GM19238 (cell line): Measurements from ENCODE around the gene ALG5.
A peak's percentile ranks its signal among the peaks of the same experiment; 100 is the strongest.

ENCODE experiments used
- DNase-seq: peaks from one replicate; pipeline ENCODE4 v3.0.0; 2011; ENCODE audit warnings: low spot score; ENCODE audit not compliant: insufficient read length

The ALG5 gene

GRCh38 chr13:36979361-36980050 lies 19.6 kb downstream of the ALG5 start:
- no peak for DNase-seq

GRCh38 chr13:36975172-36975571 lies 24.0 kb downstream of the ALG5 start:
- DNase-seq = no peak

- no peak for DNase-seq
Measured at GRCh38 chr13:36973621-36974295, 25.4 kb downstream of the ALG5 start.

- no peak for DNase-seq
Measured at GRCh38 chr13:36973009-36973408, 26.1 kb downstream of the ALG5 start.

GRCh38 chr13:36966404-36966803 lies 32.7 kb downstream of the ALG5 start:
- no peak for DNase-seq

GRCh38 chr13:36965767-36966166 lies 33.4 kb downstream of the ALG5 start:
- no peak for DNase-seq

GRCh38 chr13:36959456-36960116 lies 39.6 kb downstream of the ALG5 start:
- DNase-seq = no peak

- no peak for DNase-seq
Measured at GRCh38 chr13:36954542-36954941, 44.6 kb downstream of the ALG5 start.

GRCh38 chr13:36950920-36951319 lies 48.2 kb downstream of the ALG5 start:
- DNase-seq = no peak

- DNase-seq = no peak
Measured at GRCh38 chr13:36950330-36950729, 48.8 kb downstream of the ALG5 start.

- DNase-seq = no peak
Measured at GRCh38 chr13:36945078-36945477, 54.1 kb downstream of the ALG5 start.

- DNase-seq = no peak
Measured at GRCh38 chr13:36925603-36926002, 73.5 kb downstream of the ALG5 start.

GRCh38 chr13:36924001-36924400 lies 75.1 kb downstream of the ALG5 start:
- no peak for DNase-seq

GRCh38 chr13:36921631-36922301 lies 77.4 kb downstream of the ALG5 start:
- DNase-seq = no peak

- no peak for DNase-seq
Measured at GRCh38 chr13:36920616-36921185, 78.4 kb downstream of the ALG5 start.

GRCh38 chr13:36919833-36920615 lies 79.1 kb downstream of the ALG5 start, which contains the start of gene SMAD9:
Gene SMAD9, minus strand, starts transcription at chr13:36920238. Its CDS starts 40,549 bp downstream, at chr13:36879689.
- DNase-seq = peak; percentile 29

- no peak for DNase-seq
Measured at GRCh38 chr13:36919171-36919832, 79.8 kb downstream of the ALG5 start.

- DNase-seq = no peak
Measured at GRCh38 chr13:36918246-36919131, 80.7 kb downstream of the ALG5 start.

- no peak for DNase-seq
Measured at GRCh38 chr13:36917311-36917710, 81.8 kb downstream of the ALG5 start.
